Brain microvascular endothelial cell (primary cell): ENCODE measurements around the gene MMP11.

Experiments
- DNase-seq: peaks from one replicate; pipeline ENCODE4 v3.0.0-alpha.2; 2020
- H3K27ac ChIP-seq: fragments of 250-450 bp; sonication (Bioruptor Pico); 2 replicates; pipeline ENCODE4 v1.5.1; 2020; ENCODE audit warnings: mild to moderate bottlenecking, moderate library complexity
- H3K27me3 ChIP-seq: fragments of 250-450 bp; sonication (Bioruptor Pico); replicated peaks from 2 replicates; pipeline ENCODE4 v1.5.1; 2020; ENCODE audit warnings: mild to moderate bottlenecking
- H3K36me3 ChIP-seq: fragments of 250-450 bp; sonication (Bioruptor Pico); replicated peaks from 2 replicates; pipeline ENCODE4 v1.5.1; 2020; ENCODE audit warnings: mild to moderate bottlenecking
- H3K4me3 ChIP-seq: 2 replicates; pipeline ENCODE4 v1.5.1; 2011; ENCODE audit warnings: low read depth, mild to moderate bottlenecking, control low read depth, low read length, moderate library complexity
- in situ Hi-C: cut with HindIII; loops from 2 replicates; pipeline ENCODE4 v1.10.0; 2017; ENCODE audit warnings: low sequenced_read_pairs, low pct_ligation_motif_present
- TF ChIP-seq, protein P1 (sequence below): IDR thresholded peaks from 2 replicates; pipeline ENCODE4 v1.5.1; 2011; ENCODE audit warnings: low read depth, mild to moderate bottlenecking, moderate library complexity, low read length, control low read depth, inconsistent platforms; ENCODE audit errors: missing control alignments

The MMP11 gene

DNA sequence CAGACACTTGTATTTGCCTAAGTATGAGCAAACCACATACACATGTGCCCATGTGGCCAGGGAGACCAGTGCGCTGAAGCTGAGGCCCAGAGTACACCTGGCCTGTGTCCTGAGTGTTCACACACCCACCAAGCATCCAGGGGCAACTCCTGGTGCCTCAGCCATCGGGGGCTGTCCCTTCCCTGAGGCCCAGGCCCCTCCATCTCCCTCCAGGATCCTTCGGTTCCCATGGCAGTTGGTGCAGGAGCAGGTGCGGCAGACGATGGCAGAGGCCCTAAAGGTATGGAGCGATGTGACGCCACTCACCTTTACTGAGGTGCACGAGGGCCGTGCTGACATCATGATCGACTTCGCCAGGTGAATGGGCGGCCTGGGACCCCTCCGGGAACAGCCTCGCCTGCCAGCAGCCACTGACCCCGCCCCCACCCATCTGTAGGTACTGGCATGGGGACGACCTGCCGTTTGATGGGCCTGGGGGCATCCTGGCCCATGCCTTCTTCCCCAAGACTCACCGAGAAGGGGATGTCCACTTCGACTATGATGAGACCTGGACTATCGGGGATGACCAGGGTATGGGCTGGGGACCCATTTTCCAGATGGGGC, 7.6 kb downstream of the MMP11 start:
- Histone ChIP-seq H3K4me3 (no peak overlapping the region), H3K27me3 (no peaks in the 10 kb centered on the region), H3K36me3 (no peaks in the 10 kb centered on the region), H3K27ac (no peak overlapping the region)
- TF ChIP-seq, protein P1, sequence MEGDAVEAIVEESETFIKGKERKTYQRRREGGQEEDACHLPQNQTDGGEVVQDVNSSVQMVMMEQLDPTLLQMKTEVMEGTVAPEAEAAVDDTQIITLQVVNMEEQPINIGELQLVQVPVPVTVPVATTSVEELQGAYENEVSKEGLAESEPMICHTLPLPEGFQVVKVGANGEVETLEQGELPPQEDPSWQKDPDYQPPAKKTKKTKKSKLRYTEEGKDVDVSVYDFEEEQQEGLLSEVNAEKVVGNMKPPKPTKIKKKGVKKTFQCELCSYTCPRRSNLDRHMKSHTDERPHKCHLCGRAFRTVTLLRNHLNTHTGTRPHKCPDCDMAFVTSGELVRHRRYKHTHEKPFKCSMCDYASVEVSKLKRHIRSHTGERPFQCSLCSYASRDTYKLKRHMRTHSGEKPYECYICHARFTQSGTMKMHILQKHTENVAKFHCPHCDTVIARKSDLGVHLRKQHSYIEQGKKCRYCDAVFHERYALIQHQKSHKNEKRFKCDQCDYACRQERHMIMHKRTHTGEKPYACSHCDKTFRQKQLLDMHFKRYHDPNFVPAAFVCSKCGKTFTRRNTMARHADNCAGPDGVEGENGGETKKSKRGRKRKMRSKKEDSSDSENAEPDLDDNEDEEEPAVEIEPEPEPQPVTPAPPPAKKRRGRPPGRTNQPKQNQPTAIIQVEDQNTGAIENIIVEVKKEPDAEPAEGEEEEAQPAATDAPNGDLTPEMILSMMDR: no peak
- no peak for DNase-seq
- in situ Hi-C loops: no loop called here

DNA sequence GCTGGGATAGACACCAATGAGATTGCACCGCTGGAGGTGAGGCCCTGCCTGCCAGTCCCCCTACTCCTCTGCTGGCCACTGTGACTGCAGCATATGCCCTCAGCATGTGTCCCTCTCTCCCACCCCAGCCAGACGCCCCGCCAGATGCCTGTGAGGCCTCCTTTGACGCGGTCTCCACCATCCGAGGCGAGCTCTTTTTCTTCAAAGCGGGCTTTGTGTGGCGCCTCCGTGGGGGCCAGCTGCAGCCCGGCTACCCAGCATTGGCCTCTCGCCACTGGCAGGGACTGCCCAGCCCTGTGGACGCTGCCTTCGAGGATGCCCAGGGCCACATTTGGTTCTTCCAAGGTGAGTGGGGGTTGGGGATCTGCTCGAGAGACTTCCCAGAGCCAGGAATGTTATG, 8.4 kb downstream of the MMP11 start:
- in situ Hi-C loops: no loop called here
- H3K27ac ChIP-seq: no peak overlapping the region

DNA sequence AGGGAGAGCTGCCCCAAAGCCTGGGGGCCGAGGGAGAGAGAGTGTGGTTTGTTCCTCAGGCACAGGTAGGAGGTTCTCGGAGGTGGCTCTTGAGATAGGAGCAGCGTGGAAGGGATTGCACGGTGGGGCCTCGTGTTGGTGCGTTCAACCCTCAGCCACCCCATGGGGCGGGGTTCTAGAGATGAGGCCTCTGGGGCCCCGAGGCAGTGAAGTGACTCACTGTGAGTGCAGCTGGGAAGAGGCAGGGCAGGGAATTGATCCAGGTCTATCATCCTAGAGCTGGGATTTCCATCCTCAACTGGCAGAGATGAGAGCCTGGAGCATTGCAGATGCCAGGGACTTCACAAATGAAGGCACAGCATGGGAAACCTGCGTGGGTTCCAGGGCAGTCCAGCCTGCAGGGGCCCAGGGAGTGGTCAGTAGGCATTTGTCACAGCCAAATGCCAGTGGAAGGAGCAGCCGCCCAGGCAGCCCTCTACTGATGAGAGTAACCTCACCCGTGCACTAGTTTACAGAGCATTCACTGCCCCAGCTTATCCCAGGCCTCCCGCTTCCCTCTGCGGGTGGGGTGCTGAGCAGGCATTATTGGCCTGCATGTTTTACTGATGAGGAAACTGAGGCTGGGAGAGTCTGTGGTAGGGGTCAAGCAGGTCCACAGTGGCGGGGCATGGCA, 9.0 kb downstream of the MMP11 start:
- H3K4me3 ChIP-seq: no peak overlapping the region
- in situ Hi-C loops: no loop called here

More for the DNA sequence above, 8.4 kb downstream of the MMP11 start:
- H3K36me3 ChIP-seq: no peaks in the 10 kb centered on the region
- no peak overlapping the region for H3K4me3 ChIP-seq
- TF ChIP-seq, protein P1: no peak
- DNase-seq: no peak
- no peaks in the 10 kb centered on the region for H3K27me3 ChIP-seq

DNA sequence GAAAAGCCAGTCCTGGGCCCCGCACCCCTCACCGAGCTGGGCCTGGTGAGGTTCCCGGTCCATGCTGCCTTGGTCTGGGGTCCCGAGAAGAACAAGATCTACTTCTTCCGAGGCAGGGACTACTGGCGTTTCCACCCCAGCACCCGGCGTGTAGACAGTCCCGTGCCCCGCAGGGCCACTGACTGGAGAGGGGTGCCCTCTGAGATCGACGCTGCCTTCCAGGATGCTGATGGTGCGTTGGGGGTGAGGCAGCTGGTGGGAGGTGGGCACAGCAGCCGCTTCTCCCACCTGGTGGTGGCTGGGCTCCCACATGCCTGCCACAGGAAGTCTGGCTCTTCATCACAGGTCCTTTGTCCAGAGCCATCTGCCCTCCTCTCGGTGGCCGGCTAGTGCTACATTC, 9.6 kb downstream of the MMP11 start:
- in situ Hi-C loops: no loop called here
- DNase-seq: no peak
- TF ChIP-seq, protein P1: no peak
- Histone ChIP-seq H3K4me3 (no peak overlapping the region), H3K27ac (no peak overlapping the region), H3K36me3 (no peaks in the 10 kb centered on the region), H3K27me3 (no peaks in the 10 kb centered on the region)

More for the DNA sequence above, 9.0 kb downstream of the MMP11 start:
- H3K27me3 ChIP-seq: no peaks in the 10 kb centered on the region
- TF ChIP-seq, protein P1: no peak
- H3K36me3 ChIP-seq: no peaks in the 10 kb centered on the region
- no peak overlapping the region for H3K27ac ChIP-seq
- DNase-seq: peak; percentile 32

DNA sequence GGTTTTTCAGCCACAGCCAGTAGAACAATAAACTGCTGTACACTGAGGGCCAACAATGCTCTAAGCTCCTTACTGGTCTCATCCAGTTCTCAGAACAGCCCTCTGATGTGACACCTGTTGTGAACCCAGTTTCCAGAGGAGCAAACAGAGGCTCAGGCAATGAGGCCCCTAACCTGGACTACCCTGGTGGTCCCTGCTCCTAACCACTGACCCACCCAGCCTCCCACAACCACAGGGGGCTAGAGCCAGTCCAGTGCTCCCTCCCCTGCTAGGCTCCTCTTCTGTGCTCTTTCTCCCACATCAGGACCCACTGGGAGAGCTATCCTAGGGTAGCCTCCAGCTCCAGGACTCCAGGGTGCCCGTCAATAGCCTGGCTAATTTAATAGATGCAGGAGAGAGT, 10.1 kb downstream of the MMP11 start:
- no peak for DNase-seq
- Histone ChIP-seq H3K27me3 (no peaks in the 10 kb centered on the region), H3K36me3 (no peaks in the 10 kb centered on the region), H3K27ac (no peak overlapping the region), H3K4me3 (no peak overlapping the region)
- TF ChIP-seq, protein P1: no peak
- in situ Hi-C loops: no loop called here
